Measurements from ENCODE around the gene TMEM141.
"Not testable (repeated sequence)": the region's sequence is repeated elsewhere in the genome, so short reads cannot be mapped to it uniquely, and the experiment has no call there.

- TF ChIP-seq, protein P1, sequence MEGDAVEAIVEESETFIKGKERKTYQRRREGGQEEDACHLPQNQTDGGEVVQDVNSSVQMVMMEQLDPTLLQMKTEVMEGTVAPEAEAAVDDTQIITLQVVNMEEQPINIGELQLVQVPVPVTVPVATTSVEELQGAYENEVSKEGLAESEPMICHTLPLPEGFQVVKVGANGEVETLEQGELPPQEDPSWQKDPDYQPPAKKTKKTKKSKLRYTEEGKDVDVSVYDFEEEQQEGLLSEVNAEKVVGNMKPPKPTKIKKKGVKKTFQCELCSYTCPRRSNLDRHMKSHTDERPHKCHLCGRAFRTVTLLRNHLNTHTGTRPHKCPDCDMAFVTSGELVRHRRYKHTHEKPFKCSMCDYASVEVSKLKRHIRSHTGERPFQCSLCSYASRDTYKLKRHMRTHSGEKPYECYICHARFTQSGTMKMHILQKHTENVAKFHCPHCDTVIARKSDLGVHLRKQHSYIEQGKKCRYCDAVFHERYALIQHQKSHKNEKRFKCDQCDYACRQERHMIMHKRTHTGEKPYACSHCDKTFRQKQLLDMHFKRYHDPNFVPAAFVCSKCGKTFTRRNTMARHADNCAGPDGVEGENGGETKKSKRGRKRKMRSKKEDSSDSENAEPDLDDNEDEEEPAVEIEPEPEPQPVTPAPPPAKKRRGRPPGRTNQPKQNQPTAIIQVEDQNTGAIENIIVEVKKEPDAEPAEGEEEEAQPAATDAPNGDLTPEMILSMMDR (IDR thresholded peaks at IDR 0.05) = not testable (repeated sequence)
- not testable (repeated sequence) for TF ChIP-seq POLR2A, EP300 (IDR thresholded peaks at IDR 0.05)
These were observed 42.4 kb downstream of the TMEM141 start for GRCh38 chr9:136833381-136834048.
